HTR-8/SVneo (cell line): ENCODE data around the gene GPR146.

ENCODE experiments used
- DNase-seq: peaks from one replicate; pipeline ENCODE4 v3.0.0; 2011; ENCODE audit warnings: low spot score, mixed read lengths; ENCODE audit not compliant: insufficient read length
- FAIRE-seq: peaks from 2 replicates; lab custom pipeline; 2011; peaks lifted over from hg19 to GRCh38; lab: Jason Lieb, UNC

The GPR146 gene

GRCh38 chr7:1040790-1041189 lies 3.6 kb upstream of the GPR146 start:
- no peak for DNase-seq

DNA sequence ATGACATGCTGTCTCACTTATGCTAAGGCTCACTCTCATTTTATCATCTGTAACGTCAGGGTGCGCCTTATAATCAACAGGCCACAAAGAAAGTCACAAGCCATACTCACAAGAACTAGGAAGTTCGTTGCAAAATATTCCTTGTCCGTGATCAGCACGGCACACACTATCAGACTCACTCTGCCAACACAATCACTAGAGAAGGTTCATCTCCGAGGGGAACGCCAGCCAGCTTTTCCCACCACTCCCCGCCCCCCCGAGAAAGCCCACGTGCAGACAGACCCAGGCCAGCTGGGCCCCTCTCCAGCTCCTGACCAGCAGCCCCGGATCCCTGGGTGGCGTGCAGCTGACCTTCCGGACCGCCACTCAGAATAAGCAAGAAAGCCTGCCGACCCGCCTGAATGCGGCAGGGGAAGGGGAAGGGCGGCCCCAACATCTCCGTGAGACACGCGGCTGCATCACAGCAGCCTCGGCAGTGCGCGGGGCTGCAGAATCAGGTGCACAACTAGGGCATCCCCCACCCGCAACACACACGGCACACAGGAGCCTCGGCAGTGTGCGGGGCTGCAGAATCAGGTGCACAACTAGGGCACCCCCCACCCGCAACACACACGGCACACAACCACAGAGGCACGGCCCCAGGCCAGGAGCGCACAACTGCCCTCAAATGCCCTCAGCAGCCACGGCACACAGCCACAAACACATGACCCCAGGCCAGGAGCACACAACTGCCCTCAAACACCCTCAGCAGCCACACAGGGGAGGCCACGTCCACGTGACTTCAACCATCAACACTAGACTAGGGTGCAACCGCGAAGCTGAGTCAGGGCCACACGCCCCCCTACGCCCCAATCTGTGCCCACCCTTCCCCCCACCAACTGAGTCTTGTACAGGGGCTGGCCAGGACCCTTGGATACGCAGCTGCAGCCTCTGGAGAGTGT lies 2.5 kb upstream of the GPR146 start:
- DNase-seq (no peak), FAIRE-seq (no peak)

More at GRCh38 chr7:1040790-1041189, 3.6 kb upstream of the GPR146 start:
- FAIRE-seq = no peak

DNA sequence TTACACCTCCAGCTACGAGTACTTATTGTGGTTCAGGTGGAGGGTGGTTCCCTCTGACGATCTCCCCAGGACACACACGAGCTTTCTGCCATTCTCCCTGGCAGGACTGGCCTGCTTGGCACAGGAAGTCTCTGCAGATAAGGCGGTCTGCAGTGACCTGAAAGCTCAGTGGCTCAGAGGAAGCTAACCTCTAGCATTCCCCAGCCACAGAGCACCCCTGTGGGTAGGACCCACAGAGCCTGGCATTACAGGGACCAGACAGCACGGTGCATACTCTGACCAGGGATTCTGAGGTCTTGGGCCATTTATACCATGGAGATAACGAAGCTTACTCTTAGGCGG lies 1.9 kb upstream of the GPR146 start:
- FAIRE-seq (no peak), DNase-seq (no peak)

DNA sequence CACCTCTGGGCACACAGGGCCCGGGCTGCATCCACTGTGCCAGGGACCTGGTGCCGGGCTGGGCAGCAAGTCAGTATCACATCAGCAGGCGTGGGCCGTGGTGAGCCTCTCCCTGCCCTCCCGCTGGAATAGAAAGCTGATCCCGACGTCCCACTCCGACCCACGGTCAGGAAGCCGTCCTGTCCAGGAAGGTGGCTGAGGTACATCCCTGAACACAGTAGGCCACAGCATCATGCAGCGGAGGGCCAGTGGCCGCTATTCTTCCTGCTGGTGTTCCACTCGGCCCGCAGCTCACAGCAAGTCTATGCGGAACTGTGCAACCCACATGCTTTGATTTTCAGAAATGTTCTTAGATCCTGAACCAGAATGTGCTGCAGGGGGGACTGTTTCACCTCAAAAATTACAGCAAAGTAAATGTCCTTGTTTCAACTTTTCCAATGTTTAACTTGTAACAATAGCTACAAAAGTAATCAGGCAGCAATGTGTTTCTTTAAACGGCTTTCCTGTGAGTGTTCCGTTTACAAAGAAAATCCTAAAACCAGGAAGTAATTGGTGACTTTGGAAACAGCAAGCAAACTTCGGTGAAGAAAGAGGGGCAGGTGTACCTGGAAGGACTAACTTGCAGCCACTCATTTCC lies 676 bp upstream of the GPR146 start:
- FAIRE-seq = peak; percentile 72
- no peak for DNase-seq

- no peak for DNase-seq
- FAIRE-seq = no peak
Measured at GRCh38 chr7:1045069-1046063, 1.0 kb downstream of the GPR146 start.

- no peak for DNase-seq
- FAIRE-seq = no peak
Measured at GRCh38 chr7:1046722-1047679, 2.7 kb downstream of the GPR146 start.

DNA sequence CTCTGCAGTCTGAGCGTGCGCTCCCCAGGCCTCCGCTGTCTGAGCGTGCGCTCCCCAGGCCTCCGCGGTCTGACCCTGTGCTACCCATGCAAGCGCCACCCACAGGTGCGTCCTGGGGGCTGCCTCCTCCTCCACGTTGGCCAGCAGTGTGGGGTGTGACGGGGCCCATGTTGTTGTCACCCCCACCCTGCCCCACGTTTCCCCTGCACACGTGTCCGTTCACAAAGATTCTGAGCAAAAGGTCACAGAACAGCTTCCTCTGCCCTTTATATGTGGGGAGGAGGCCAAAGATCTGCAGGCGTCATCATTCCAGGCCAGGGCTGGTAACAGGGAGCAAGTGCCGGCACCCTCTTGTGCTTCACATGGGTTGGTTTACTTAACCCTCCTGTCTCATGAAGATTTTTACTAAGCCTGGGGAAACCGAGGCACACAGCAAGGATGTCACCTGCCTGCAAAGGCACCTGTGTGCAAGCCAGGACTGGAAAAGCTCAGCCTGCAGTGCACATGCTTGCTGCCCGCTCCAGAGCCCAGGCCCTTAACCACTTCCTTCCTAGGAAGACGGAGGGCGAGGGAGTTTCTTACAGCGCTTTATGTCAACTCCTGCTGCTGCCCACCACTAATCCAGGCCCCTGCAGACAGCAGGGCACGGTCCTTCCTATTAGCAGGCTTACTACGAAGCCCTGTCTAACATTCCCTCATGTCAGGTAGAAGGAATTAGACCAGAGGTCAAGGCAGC lies 4.8 kb downstream of the GPR146 start:
- no peak for DNase-seq
- no peak for FAIRE-seq

GRCh38 chr7:1049801-1050200 lies 5.5 kb downstream of the GPR146 start:
- DNase-seq = no peak
- no peak for FAIRE-seq

- DNase-seq (no peak), FAIRE-seq (no peak)
Measured at GRCh38 chr7:1050254-1050906, 6.0 kb downstream of the GPR146 start.

DNA sequence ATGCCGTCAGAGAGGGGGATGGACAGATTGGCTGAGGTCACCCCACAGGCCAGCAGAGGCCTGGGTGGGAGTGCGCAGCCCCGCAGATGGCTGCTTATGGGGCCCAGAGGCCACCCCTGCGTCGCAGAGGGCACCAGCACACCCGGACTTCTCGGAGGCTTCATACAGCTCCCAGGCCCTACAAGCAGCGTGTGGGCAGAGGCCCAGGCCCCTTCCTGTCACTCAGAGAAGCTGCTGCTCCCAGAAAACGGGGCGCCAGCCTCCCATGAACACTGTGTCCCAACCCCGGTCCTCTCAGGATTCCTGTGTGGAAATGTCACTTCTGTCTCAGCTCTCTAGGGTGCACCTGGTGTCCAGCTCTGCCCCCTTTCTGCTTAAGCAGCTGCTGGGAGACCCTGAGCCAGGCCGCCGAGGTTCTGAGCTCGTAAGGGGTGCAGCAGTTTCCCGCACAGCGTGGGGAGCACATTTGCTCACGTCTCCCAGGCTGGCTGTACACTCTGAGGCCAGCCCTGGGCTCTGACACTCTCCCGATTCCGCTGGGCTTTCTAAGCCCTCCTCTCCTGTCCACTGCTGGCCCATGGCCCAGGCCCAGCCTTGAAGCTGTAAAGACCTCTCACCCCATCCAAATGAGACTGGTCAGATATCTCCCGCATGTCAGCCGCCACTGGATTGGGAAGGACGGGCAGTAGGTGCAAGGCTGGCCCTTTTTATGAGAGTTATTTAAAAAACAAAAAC lies 6.8 kb downstream of the GPR146 start:
- DNase-seq = no peak
- FAIRE-seq = no peak

- FAIRE-seq = no peak
- no peak for DNase-seq
Measured at GRCh38 chr7:1052031-1052818, 7.9 kb downstream of the GPR146 start.

GRCh38 chr7:1053002-1053411 lies 8.7 kb downstream of the GPR146 start:
- DNase-seq (no peak), FAIRE-seq (no peak)

DNA sequence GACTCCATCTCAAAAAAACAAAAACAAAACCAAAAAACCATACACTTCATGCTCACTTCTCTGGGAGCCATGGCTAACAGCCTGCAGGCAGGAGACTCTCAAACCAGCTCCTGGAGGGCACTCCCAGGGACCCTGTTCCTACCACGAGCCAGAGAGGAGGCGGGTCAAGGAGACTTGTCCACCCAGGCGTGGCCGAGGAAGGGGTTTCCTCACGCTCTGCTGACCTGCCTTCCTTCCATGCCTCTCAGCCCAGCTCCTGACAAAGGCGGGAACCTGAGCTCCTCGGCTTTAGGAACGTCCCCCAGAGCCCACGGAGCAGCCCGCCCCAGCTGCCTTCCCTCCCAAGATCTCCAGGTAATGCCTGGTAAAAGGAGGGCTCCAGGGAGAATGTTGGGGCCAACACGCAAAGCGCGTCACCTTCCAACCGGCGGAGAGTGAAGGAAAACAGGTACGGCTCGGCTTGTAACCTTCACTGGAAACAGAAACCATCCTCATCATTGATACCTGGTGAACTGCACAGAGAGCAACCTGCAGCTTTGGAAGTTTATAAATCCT lies 9.5 kb downstream of the GPR146 start:
- DNase-seq (no peak), FAIRE-seq (no peak)

- no peak for DNase-seq
- FAIRE-seq = no peak
Measured at GRCh38 chr7:1054438-1054837, 10.1 kb downstream of the GPR146 start.

GRCh38 chr7:1054861-1055450 lies 10.6 kb downstream of the GPR146 start:
- no peak for FAIRE-seq
- DNase-seq = no peak

- FAIRE-seq = no peak
- no peak for DNase-seq
Measured at GRCh38 chr7:1055491-1055955, 11.2 kb downstream of the GPR146 start.
